Upper lobe of left lung (tissue), 4 donors: Measurements from ENCODE around the gene TMEM258.

Experiments
- EP300 ChIP-seq, 4 donors: sonication (generic); formaldehyde crosslinking; IDR thresholded peaks; one replicate each; pipeline ENCODE4 v1.5.1; 2017; ENCODE audit warnings: antibody characterized with exemption in 4 of 4, control low read depth in 2 of 4
- POLR2A ChIP-seq, 4 donors: fragments of 450-650 bp; IDR thresholded peaks; one replicate each; pipeline ENCODE4 v1.5.1; 2016 to 2017; ENCODE audit warnings: antibody characterized with exemption in 4 of 4, mild to moderate bottlenecking in 2 of 4
- POLR2AphosphoS5 ChIP-seq, 2 donors: sonication (generic); formaldehyde crosslinking; IDR thresholded peaks; one replicate each; pipeline ENCODE4 v1.5.1; 2017; ENCODE audit warnings: antibody characterized with exemption in 2 of 2
- TF ChIP-seq, protein P1 (sequence below), 6 experiments: fragments of 450-650 bp in 4 of 6; fragments of 200-600 bp in 2 of 6; sonication (generic) in 2 of 6; IDR thresholded peaks; one replicate each; pipeline ENCODE4 v1.5.1; 2016 to 2019; ENCODE audit warnings: antibody characterized with exemption in 6 of 6

DNA sequence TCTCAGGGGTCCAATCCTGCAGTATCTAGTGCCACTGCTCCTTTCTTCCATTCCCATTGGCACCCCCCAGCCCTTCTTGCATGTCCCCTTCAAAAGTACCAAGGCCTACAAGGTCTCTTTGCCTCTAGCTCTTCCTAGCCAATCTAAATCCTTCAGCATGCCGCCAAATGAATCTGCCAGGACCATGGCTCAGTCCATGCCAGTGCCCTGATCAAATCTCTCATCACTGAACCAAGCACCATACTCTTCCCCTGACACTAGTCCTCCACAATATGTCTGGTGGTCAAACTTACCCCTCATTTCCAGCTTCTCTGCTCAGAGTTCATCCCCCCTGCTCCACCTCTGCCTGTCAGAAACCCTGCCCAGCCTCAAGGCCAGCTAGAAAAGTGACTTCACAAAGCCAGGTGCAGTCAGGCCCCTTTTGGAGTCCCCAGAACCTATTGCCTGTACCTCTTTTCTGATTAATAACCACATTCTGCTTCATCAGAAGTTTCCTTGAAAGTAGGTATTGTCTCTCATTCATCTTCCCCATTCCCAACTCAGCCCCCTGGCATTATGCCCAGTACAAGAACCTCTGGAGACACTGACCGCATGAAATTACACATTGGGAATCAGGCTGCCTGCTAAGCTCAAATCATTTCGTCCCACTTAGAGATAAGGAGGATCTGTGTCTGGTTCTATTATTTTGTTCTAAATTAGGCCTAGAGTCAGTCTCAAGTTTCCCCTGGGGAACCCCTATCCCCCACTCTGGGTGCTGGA lies 11.7 kb upstream of the TMEM258 start:
- TF ChIP-seq POLR2A (IDR thresholded peaks at IDR 0.05) (no peak), POLR2AphosphoS5 (IDR thresholded peaks at IDR 0.05) (no peak), EP300 (IDR thresholded peaks at IDR 0.05) (no peak)
- TF ChIP-seq, protein P1, sequence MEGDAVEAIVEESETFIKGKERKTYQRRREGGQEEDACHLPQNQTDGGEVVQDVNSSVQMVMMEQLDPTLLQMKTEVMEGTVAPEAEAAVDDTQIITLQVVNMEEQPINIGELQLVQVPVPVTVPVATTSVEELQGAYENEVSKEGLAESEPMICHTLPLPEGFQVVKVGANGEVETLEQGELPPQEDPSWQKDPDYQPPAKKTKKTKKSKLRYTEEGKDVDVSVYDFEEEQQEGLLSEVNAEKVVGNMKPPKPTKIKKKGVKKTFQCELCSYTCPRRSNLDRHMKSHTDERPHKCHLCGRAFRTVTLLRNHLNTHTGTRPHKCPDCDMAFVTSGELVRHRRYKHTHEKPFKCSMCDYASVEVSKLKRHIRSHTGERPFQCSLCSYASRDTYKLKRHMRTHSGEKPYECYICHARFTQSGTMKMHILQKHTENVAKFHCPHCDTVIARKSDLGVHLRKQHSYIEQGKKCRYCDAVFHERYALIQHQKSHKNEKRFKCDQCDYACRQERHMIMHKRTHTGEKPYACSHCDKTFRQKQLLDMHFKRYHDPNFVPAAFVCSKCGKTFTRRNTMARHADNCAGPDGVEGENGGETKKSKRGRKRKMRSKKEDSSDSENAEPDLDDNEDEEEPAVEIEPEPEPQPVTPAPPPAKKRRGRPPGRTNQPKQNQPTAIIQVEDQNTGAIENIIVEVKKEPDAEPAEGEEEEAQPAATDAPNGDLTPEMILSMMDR (IDR thresholded peaks at IDR 0.05): no peak
